ENCODE measurements around the gene C16orf95.
"Not testable (repeated sequence)": the region's sequence is repeated elsewhere in the genome, so short reads cannot be mapped to it uniquely, and the experiment has no call there.

The C16orf95 gene

DNA sequence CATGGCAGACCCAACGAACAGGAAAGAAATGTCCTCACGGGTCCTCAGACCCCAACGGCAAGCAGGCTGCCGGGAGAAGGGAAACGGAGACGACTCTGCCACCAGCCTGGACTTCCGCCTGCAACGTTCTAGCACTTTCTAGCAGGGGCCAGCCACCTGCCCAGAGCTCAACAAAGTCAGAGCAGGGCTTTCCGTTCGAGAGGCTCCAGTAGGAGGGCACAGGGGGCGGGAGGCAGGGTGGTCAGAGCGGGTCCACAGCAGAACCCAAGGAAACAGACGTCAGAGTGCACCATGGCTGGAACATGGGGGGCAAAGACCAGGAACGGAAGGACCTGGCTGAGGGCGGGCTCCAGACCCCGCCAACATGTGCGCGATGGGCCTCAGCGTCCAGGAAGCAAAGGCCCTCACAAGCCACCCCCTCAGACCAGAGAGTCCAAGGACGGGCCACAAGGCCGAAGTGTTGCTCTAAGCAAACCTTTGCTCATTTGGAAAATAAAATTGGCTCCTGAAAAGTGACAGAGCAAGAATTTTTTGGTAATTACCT, 29.4 kb upstream of the C16orf95 start:
- DNase-seq (ENCODE audit: low read depth): no peak

DNA sequence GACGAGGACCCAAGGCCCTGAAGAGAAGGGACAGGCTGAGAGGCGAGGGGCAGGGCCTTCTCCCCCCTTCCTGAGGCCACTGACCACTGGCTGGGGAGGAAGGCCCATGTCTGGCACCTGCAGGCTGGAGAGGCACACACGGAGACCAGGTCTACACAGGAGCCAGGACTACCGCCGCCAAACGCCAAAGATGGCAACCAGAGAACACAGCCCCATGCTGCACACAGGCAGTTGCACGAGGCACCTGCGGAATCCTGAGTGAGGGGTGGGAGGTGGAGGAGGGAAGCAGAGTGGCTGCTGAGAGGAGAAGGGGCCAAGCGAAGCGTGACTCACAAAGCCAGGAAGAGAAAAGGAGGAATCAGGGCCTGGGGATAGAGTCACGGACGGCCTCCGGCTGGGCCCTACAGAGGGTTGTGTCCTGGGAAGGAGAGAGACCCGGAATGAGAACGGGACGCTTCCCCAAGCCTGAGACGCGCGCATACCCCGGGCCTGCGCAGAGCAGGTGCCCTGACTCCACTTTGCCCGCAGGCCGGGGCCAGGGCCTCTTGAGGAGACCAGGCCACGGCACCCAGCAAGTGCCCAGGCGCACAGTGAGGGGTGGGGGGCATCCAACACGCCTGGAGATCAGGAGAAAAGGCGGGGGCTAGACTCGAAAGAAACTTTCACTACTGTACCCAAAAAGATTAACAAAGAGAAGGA, 28.7 kb upstream of the C16orf95 start:
- DNase-seq (ENCODE audit: low read depth): no peak

DNA sequence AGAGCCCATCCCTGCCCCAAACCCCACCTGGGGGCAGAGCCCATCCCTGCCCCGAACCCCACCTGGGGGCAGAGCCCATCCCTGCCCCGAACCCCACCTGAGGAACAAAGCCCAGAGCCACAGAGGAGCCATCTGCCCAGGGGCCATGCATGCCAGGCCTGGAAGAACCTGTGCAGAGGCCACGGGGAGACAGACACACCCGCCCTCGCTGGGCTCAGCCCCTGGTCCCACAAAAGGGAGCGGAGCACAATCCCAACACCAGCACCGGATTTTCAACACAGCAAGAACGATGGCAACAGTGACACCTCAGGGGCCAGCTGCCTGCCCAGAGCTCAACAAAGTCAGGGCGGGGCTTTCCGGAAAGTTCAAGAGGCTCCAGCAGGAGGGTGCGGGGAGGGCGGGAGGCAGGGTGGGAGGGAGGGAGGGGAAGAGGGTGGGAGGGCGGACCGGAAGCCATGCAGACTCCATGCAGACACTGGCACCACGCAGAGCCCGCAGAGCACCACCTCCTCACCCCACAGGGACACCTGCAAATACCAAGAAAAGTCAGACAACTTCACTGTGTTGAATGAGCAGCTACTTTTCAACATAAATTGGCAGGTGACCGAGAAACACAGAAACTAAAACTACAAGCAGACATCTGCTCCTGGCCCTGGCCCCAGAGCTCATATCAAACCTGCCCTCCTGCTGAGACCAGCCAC, 27.9 kb upstream of the C16orf95 start:
- peak; percentile 15 for DNase-seq (ENCODE audit: low read depth)

DNA sequence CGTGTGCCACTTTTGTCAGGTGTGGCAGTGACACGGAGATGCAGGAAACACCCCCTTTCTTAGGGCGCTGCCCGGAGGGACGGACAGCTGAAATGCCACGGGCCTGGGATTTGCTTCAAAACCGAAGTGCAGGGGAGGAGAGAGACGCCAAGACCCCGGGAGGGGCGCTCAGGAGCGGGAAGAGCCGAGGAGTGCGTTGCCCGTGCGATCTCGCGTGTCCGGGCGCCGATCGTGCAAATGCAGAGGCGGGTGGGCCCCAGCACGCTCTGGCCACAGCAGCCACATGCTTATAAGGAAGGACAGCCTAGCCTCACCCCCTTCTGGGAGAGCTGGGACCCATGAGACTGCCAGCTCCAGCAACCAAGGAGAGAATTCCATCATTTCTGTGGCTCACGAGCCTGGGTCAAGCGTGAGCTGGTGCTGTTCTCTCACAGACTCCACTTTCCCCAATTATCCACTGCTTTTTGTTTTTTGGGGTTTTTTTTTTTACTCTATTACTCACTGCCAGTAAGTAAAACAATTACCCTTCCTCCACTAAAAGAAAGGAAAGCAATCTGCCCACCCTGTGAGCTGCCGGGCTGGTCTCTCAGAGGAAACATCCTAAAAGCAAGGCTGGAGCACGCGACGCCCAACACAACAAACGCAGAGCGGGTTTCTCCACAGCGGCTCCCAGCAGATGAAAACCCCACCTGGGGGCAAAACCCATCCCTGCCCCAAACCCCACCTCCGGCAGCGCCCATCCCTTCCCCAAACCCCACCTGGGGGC, 27.2 kb upstream of the C16orf95 start:
- no peak for DNase-seq (ENCODE audit: low read depth)

DNA sequence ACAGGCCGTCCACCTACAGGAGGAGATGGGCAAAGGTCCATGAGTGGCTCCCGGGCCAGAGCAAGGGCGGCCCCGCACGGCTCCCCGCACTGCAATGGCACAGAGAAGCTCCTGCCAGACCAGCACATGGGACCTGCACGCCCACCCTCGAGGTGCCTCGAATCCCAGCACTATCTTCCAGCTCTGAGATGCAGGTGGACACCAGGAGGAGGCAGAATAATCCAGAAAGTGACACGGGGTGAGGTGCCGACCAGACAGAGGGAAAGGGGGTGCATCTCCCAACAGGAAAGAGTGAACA, 26.5 kb upstream of the C16orf95 start:
- no peak for DNase-seq (ENCODE audit: low read depth)

DNA sequence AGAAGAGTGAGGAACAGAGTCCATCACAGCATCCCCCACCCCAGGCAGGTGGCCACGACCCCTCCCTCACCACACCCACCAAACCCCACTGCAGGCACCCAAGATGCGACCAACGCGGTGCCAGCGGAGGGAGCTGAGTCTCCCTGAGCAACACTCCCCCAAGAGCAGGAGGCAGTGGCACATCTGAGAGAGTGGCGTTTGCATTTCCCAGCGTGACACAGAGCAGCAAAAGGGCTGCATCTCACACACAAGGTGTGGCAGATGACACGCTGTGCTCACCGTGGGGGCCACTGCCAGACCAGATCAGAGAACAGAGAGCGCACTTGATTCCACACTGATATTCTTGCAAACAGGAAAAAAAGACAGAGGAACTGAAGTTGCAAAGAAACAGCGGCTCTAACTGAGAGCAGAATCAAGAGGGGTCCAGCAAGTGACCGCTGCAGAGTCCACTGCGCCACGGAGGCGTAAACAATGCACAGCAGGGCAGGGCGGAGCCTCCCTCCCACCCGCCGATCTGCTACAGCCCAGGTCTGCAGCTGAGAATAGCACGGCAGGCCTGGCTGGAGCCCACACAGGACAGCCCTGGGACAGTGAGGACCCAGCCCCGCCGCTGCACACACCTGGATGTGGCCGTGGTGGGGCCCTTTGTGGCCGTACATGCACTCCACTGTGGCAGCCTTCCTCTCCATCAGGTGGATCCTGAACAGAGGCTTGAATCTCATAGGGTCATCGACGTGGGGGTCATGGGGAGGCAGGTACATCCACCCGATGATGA, 26.0 kb upstream of the C16orf95 start:
- no peak for DNase-seq (ENCODE audit: low read depth)

DNA sequence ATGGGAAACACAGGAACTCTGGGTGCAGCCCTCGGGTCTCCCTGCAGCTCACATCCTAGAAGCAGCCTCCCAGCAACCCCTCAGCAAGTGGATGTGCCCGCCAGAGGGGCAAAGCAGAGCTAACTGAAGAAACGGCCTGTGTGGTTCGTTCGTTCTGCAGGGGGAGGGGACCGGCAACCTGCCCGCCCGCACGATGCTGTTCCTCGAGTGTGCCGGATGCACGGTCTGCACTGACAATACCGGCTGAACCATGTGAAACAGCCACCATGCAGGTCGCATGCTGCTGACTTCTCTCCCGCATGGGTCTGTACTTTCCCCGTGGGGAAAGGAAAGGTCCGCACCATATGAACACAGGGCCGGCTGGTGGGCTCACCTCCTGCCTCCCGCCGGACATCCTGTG, 25.3 kb upstream of the C16orf95 start:
- no peak for DNase-seq (ENCODE audit: low read depth)

DNA sequence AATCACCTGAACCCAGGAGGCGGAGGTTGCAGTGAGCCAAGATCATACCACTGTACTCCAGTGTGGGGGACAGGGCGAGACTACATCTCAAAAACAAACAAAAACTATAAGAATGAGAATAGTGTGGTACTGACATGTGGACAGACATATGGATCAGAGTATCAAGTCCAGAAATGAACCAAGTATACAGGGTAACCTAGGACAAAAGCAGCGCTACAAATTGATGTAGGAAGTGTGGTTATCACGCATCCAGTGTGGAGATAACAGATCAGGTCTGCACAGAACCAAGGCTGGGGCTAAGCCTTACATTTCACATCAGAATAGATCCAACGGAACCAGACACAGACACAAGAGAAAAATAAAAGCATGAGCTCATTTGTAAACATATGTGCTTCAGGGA, 23.0 kb upstream of the C16orf95 start:
- DNase-seq (ENCODE audit: low read depth): no peak

DNA sequence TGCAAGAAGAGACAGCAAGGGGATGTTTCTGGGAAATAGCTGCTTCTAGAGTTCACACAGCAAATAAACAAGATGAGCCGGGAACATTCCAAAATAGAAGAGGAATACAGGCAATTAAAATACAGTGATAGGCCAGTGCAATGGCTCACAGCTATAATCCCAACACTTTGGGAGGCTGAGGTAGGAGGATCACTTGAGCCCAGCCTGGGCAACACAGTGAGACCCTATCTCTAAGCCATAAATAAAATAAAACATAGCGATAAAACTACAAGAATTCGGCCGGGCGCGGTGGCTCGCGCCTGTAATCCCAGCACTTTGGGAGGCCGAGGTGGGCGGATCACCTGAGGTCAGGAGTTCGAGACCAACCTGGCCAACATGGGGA, 22.5 kb upstream of the C16orf95 start:
- DNase-seq (ENCODE audit: low read depth): not testable (repeated sequence)

DNA sequence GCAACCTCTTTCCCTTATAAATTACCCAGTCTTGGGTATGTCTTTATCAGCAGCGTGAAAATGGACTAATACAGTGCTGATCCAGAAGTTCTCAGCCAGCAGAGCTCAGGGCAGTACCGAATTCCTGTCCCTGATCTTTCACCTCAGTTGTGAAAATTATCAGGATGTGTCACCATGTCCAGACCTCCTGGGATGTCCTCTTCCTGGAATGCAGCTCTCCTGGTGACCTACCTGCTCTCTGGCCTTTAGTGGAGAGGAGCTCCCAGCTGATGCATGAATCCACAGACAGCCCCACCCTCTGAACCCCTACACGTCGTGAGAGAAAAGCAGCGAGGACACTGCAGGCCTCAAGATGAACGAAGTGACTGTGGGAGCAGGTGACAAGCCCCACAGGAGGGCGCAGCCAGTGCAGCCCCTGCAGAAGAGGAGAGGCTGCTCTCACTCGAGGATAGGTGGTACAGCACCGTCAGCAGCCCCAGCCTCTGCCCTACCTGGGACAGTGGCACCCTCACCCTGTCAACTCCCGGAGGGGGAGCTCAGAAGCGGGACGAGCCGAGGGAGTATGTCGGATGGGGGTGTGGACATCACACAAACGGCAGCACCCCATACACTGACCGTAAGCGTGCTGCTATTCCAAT, 22.0 kb upstream of the C16orf95 start:
- no peak for DNase-seq (ENCODE audit: low read depth)

DNA sequence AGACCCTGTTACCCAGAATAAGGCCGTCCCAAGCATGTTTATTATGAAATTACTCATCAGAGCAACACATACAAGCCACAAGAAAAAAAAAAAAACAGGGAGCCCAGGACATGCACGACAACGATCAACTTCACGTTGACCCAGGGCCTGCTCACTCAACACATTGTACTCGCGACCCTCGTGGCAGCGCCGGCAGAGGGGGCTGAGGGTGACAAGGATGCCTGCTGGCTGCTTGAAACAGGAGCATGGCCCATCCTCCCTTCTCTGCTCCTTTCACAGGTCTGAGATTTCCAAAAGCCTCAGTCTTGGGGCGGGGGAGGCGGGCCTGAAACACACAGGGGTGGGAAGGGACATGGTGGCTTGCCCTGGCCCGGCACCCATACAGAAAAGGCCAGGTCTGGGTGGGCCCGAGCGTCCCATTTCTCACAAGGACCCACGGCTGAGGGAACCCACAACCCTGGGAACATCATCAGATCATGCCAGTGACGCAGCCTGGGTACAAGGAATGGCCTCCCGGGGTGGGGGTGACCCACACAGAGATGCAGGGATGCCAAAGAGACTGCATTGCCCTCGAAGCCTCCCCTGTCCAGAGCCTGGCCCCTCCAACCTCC, 21.1 kb upstream of the C16orf95 start:
- DNase-seq (ENCODE audit: low read depth): no peak

DNA sequence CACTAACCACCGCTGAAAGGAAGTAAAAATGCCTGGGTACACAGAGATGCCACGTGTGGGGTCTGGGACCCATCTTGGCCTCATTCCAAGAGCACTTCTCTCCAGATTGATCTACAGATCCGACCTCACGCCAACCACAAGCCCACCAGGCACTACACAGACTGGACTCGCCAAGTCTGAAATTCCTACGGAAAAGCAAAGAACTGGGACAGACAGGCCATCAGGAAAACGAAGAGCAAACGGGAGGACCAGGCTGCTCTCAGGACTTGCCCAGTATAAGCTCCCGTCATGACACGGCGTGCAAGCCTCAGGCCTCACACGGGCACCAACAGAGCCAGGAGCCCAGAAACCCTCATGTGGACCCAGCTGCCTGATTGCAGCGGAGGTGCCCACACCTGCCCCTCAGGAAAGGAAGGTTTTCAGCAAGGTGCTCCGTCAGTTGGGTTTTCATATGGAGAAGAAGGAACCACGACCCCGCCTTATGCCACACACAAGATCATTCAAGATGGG, 20.1 kb upstream of the C16orf95 start:
- DNase-seq (ENCODE audit: low read depth): no peak

DNA sequence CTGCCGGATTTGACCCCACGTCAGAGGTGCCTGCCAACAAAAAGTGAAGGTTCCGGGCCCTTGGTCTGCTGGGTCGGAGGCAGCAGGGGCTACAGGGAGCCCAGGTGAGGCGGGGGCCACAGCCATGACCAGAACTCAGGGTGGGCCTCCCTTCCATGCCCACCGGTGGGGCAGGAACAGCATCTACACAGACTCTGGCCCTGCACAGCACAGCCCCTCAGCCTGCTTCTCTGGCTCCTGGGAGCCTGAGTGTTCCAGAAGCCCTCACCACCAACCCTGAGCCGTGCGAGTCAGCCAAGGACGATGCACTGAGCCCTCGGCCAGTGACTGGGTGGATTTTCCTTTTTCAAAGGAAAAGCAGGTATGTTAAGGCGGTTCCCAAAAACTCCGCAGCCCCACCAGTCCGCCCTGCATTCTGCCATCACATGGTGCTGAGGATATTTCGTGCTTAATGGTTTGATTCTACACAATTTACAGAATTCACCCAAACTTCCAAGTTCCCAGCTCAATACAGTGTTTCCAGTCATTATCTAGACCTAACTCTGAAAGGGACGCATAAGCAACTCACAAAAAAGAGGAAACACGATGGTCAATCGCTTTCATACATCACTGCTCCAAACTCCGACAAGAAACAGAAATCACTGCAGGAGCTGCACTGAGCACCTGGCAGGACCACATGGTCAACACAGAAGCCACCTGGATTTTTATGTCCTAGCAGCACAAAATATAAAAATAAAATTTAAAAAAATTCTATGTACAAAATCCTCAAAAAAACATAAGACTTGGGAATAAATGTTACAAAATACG, 19.4 kb upstream of the C16orf95 start:
- DNase-seq (ENCODE audit: low read depth): no peak

DNA sequence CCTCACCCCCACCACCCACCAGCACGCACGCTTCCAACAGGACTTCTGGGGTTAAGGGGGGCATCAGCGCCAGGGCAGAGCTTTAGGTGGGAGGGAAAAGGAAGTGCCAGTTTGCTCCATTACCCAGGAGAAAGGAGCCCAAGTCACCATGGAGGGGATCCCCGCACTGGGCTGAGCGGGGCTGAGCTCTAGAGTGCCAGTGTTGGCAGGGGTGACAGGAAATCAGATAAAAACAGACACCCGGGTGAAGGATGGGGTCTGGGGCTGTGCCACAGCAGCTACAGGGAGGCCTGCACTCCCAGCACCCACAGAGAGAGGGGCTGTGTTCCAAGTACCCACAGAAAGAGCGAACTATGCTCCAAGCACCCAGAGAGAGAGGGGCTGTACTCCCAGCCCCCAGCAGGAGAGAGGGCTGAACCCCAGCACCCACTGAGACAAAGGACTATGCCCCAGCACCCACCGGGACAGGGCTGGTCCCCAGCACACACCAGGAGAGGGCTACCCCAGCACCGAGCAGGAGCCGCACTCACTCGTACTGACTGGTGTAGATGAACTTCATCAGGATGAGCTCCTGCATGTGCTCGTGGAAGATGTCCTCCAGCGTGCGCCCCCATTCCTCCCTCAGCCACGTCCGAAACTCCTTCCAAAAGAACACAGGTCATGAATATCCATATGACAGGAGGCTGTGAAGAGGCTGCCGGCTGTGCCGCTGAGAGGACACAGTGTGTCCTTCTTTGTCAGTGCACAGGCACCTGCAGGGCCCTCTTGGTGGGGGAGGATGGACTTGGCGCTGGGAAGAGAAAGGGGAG, 18.6 kb upstream of the C16orf95 start:
- no peak for DNase-seq (ENCODE audit: low read depth)

DNA sequence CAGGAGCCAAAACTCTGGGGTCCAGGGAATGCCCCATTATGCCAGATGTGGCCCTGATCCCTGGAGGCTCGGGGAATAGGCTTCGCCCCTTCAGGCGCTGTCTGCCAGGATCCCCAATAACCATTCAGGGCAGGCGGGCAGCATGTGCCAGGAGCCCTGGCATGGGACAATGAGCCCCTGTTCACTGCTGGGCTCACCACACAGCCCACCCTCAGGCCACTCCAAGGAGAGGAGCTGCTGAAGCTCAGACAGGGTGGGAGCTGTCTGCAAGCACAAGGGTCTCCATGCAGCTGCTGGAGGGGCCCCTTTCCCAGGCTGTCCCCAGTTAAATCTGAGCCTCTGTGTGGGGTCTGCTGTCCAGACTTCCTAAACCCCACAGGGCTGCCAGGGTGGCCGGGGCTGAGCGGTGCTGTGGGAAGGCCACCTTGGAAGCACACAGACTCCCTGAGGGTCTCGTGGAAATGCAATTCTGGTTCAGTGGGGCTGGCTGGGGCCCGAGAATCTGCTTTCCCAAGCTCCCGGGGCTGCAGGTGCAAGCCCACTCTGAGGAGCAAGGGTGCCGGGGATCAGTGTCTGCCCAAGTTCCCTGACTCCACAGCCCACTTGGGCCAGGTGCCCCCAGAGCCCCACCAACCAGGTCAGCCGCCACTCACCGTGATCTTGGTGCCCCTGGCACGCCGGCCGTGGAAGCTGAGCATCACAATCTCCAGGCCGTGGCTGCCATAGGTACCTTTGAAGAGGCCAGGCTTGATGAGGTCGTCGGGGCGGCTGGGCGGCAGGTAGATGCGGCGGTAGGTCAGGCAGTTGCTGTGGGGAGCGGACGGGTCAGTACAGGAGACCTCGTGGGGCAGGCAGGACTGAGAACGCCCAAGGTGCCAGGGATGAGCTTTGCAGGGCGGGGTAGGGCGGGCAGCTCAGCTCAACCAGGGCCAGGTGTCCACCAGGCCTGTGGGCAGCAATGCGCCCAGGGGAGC, 17.7 kb upstream of the C16orf95 start:
- no peak for DNase-seq (ENCODE audit: low read depth)

DNA sequence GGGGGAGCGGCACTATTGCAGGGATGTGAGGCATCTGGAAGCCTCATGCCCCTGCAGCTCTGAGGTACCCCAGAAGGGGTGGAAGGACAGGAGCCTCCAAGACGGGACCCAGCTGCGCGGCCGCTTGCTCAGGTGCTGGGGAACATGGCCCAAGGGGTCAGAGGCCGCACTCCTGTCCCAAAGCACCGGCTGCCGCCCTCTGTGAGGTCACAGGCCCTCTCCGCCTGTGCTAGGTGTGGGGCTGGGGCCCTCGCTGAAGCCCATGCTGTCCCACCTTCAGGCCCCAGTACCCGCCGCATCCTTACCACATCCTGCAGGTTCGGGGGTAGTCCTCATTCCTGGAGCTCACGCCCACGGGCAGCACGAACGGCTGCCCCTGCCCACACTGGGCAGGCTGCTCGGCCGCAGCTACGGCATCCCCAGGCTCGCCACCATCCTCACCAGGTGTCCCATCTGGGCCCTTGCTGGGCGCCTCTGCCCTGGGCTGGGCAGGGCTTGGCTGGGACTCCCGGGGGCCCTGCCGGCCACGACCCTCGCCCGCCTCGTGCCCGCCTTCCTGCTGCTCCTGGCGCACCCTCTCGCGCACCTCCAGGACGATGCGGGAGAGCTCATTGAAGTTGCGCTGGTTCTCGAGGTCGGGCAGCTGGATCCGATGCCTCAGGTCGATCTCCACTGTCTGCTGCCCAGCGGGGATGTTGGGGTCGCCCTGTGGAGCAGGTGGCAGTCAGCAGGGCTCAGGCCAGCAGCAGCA, 16.6 kb upstream of the C16orf95 start:
- no peak for DNase-seq (ENCODE audit: low read depth)

DNA sequence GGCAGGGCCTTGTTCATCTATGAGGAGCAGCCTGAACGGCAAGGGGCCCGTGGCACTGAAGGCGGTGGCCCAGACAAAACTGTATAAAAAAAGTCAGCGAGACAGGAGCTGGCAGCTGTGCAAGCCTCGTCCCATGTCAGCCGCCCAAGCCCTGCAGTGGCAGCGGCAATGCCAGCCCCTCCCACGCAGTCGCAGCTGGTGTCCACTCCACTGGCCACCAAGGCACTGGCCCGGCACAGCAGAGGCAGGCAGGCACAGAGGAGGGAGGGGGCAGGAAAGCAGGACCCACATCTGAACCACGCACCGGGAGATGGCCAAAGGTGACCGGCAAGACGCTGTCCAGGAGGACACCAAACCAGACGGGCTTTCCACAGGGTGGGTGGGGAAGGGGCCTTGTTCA, 15.9 kb upstream of the C16orf95 start:
- DNase-seq (ENCODE audit: low read depth): no peak

DNA sequence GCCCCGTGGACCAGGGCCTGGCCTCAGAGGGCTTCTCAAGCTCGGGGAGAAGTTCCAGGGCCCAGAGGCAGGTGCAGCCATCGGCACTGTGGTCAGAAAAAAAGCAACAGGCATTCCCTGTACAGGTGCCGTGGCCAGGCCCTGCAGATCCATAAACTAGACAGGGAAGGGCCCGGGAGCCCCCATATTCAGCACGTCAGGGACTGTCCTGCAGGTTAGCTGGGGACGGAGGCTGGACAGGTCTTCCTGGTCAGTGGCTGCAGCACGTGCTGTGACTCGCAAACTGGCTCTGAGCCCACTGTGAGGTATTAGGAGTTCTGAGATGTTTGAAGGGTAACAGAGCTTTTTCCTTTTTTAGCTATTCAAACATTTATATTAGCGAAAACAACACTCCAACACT, 15.0 kb upstream of the C16orf95 start:
- no peak for DNase-seq (ENCODE audit: low read depth)

Measured in activated T-cell treated with anti-CD3 and anti-CD28 coated beads for 24 hours (primary cell).